Adrenal gland (tissue), 12 donors: Measurements from ENCODE around the gene AZU1. TPM values are rescaled to one million over a fixed set of nuclear protein-coding genes. Genes with fewer than 3 reads are reported as not detected.

Experiments
- DNase-seq, 7 donors: peaks; one replicate each; pipeline ENCODE4 v3.0.0-alpha.2; 2019 to 2020
- H3K27ac ChIP-seq, 5 donors: fragments of 200-600 bp; sonication (generic) in 4 of 5; 1 replicate in 3 of 5; 2 replicates in 2 of 5; pipeline versions ENCODE4 v1.5.1 to v1.8.0; 2016 to 2020; ENCODE audit warnings: mild to moderate bottlenecking in 1 of 5
- H3K27me3 ChIP-seq: fragments of 200-600 bp; 2 replicates; pipeline ENCODE4 v1.8.0; 2021
- H3K36me3 ChIP-seq, 2 donors: fragments of 200-600 bp; replicated peaks in 1 of 2; 1 replicate in 1 of 2; 2 replicates in 1 of 2; pipeline versions ENCODE4 v1.5.1 to v1.8.0; 2018 to 2022
- H3K4me1 ChIP-seq, 2 donors: fragments of 200-600 bp; replicated peaks in 1 of 2; 1 replicate in 1 of 2; 2 replicates in 1 of 2; pipeline versions ENCODE4 v1.5.1 to v1.8.0; 2018 to 2021
- H3K4me3 ChIP-seq, 4 donors: fragments of 200-600 bp; sonication (generic) in 3 of 4; one replicate each; pipeline ENCODE4 v1.5.1; 2016 to 2018
- H3K9me3 ChIP-seq, 3 donors: fragments of 200-600 bp; sonication (generic) in 1 of 3; replicated peaks in 1 of 3; 1 replicate in 2 of 3; 2 replicates in 1 of 3; pipeline versions ENCODE4 v1.5.1 to v1.8.0; 2016 to 2021
- CTCF ChIP-seq, 6 experiments: fragments of 450-650 bp in 4 of 6; fragments of 200-600 bp in 2 of 6; sonication (generic) in 1 of 6; IDR thresholded peaks; 1 replicate in 5 of 6; 2 replicates in 1 of 6; pipeline versions ENCODE4 v1.5.1 to v1.8.0; 2016 to 2021; ENCODE audit warnings: antibody characterized with exemption in 6 of 6, mild to moderate bottlenecking in 2 of 6, moderate library complexity in 1 of 6
- POLR2A ChIP-seq, 2 donors: fragments of 450-650 bp; IDR thresholded peaks; one replicate each; pipeline ENCODE4 v1.6.1; 2017; ENCODE audit warnings: antibody characterized with exemption in 2 of 2, mild to moderate bottlenecking in 2 of 2, moderate library complexity in 1 of 2
- WGBS, 4 donors: extraction: QIAGEN DNeasy Blood & Tissue Kit in 2 of 4; methylation state at CpG; one replicate each; pipeline versions ENCODE4 v1.1.5 to v1.1.7; 2013 to 2017; 5-methylcytosine and 5-hydroxymethylcytosine counted together
- intact Hi-C, 2 donors: fragments of 100-400 bp; cut with DNase I; formaldehyde crosslinking; loops; one replicate each; pipeline versions ENCODE4 v1.14.1 to v1.15.0; 2022 to 2023
- polyA plus RNA-seq, 3 donors: library from polyadenylated mRNA; stranded (reverse); fragments of 200-250 nt in 2 of 3; fragments of 350-450 nt in 1 of 3; fragmentation: Illumina TruSeq in 1 of 3; extraction: RNeasy Lipid Tissue Mini Kit (QIAGEN cat#74804) in 1 of 3; gene quantifications; one replicate each; pipeline ENCODE4 v1.2.3, GENCODE V29; 2013 to 2014
- total RNA-seq, 9 donors: library from RNA; depleted of rRNA in 4 of 9; stranded (reverse); fragments of >200 nt in 4 of 9; fragments of 120-200 nt in 1 of 9; fragmentation: NEBNext Ultra II Directional in 1 of 9; extraction: Animal tissue kit (Norgen Biotek cat#: 25700) in 1 of 9; gene quantifications; one replicate each; pipeline versions ENCODE4 v1.1.0 to v1.2.4, GENCODE V29; 2013 to 2023
- donor health status: healthy with polysubstance abuse.
- donor health status: Bipolar disorder and iron deficiency.
- donor health status: DM: yes; HTN: yes; CAD: no.
- donor health status: DM: no; HTN: no; CAD: no.
- donor health status: DM: no; HTN: no; CAD: no.
- donor health status: DM: yes; HTN: yes; CAD: no.

Gene AZU1
- total and polyA plus RNA-seq, 12 donors = 0.11 to 1.1 (median 0.30) TPM; not detected in 5

- Histone ChIP-seq H3K27ac (no peak overlapping the region), H3K4me1 (peaks cover 5 to 7% of the 10 kb centered on the region in 2 donors), H3K27me3 (peaks cover 27% of the 10 kb centered on the region), H3K9me3 (no peaks in the 10 kb centered on the region), H3K36me3 (no peaks in the 10 kb centered on the region), H3K4me3 (no peak overlapping the region)
- TF ChIP-seq CTCF (IDR thresholded peaks at IDR 0.05) (no peak), POLR2A (IDR thresholded peaks at IDR 0.05) (no peak)
- WGBS, 4 donors = 74 to 84% (median 77%) methylated on average over 19 of the region's 19 CpGs
- intact Hi-C loops = no loop called here
- DNase-seq = no peak
Observed at GRCh38 chr19:825897-826644, 1.6 kb upstream of the AZU1 start.

GRCh38 chr19:827314-827709 is 325 bp upstream of the AZU1 start:
- Histone ChIP-seq H3K9me3 (no peaks in the 10 kb centered on the region), H3K4me3 (no peak overlapping the region), H3K27ac (no peak overlapping the region), H3K4me1 (no peaks in the 10 kb centered on the region), H3K27me3 (peaks cover 16% of the 10 kb centered on the region), H3K36me3 (no peaks in the 10 kb centered on the region)
- 81 to 94% (median 85%) methylated on average over 7 to 11 of the region's 11 CpGs for WGBS, 4 donors
- intact Hi-C loops = no loop called here
- no peak for DNase-seq
- TF ChIP-seq POLR2A (IDR thresholded peaks at IDR 0.05) (no peak), CTCF (IDR thresholded peaks at IDR 0.05) (no peak)

GRCh38 chr19:829129-829758 is 1.6 kb downstream of the AZU1 start:
- TF ChIP-seq CTCF (IDR thresholded peaks at IDR 0.05) (no peak), POLR2A (IDR thresholded peaks at IDR 0.05) (no peak)
- Histone ChIP-seq H3K4me1 (no peaks in the 10 kb centered on the region), H3K9me3 (no peaks in the 10 kb centered on the region), H3K27me3 (peaks cover 6% of the 10 kb centered on the region), H3K27ac (no peak overlapping the region), H3K4me3 (no peak overlapping the region), H3K36me3 (no peaks in the 10 kb centered on the region)
- intact Hi-C loops = no loop called here
- WGBS, 4 donors = 66 to 79% (median 76%) methylated on average over 13 to 18 of the region's 18 CpGs
- no peak for DNase-seq

GRCh38 chr19:831407-832369 is 4.1 kb downstream of the AZU1 start:
- intact Hi-C loops = no loop called here
- 55 to 80% (median 67%) methylated on average over 8 to 38 of the region's 38 CpGs for WGBS, 4 donors

More at GRCh38 chr19:831407-832369, 4.1 kb downstream of the AZU1 start:
- no peaks in the 10 kb centered on the region for H3K36me3 ChIP-seq
- no peak for TF ChIP-seq CTCF (IDR thresholded peaks at IDR 0.05)
- no peak for TF ChIP-seq POLR2A (IDR thresholded peaks at IDR 0.05)
- H3K4me3 ChIP-seq = no peak overlapping the region
- no peak overlapping the region for H3K27ac ChIP-seq
- no peaks in the 10 kb centered on the region for H3K9me3 ChIP-seq
- H3K4me1 ChIP-seq = no peaks in the 10 kb centered on the region
- peaks cover 6% of the 10 kb centered on the region for H3K27me3 ChIP-seq
- DNase-seq = no peak
